PC-9 (cell line): ENCODE data around the gene SHISA6. TPM values are rescaled to one million over a fixed set of nuclear protein-coding genes. Genes with fewer than 3 reads are reported as not detected.

ENCODE experiments used
- BruUV-seq: library from RNA; stranded (reverse); fragments of 400-500 nt; replicated peaks from 2 replicates; lab custom pipeline; 2021; lab: Mats Ljungman, UMichigan
- CTCF ChIA-PET: fragments of 300-600 bp; sonication (Branson Sonifier 250); formaldehyde crosslinking; loops from one replicate; lab custom pipeline; 2022; ENCODE audit warnings: antibody characterized with exemption; lab: Charles Lee
- POLR2A ChIA-PET: fragments of 300-600 bp; sonication (Branson Sonifier 250); formaldehyde crosslinking; loops from one replicate; lab custom pipeline; 2022; ENCODE audit warnings: antibody characterized with exemption; ENCODE audit not compliant: unreplicated experiment; lab: Charles Lee
- DNase-seq, 2 experiments: peaks; one replicate each; pipeline versions ENCODE4 v3.0.0 to v3.0.0-alpha.2; 2015 to 2022; ENCODE audit warnings: mixed read lengths in 1 of 2
- H2AFZ ChIP-seq: fragments of 200-600 bp; sonication (generic); 2 replicates; pipeline ENCODE4 v1.8.1; 2017; ENCODE audit warnings: antibody characterized with exemption
- H3F3A ChIP-seq: fragments of 200-600 bp; sonication (generic); 2 replicates; pipeline ENCODE4 v1.8.1; 2017; ENCODE audit warnings: antibody characterized with exemption, mild to moderate bottlenecking, low read depth; ENCODE audit not compliant: insufficient read depth
- H3K27ac ChIP-seq: fragments of 200-600 bp; sonication (generic); 2 replicates; pipeline ENCODE4 v1.6.1; 2016; ENCODE audit warnings: mixed run types
- H3K27me3 ChIP-seq: fragments of 200-600 bp; sonication (generic); 2 replicates; pipeline ENCODE4 v1.6.1; 2016; ENCODE audit warnings: low read depth, mixed run types; ENCODE audit not compliant: insufficient read depth
- H3K36me3 ChIP-seq: fragments of 200-600 bp; sonication (generic); 2 replicates; pipeline ENCODE4 v1.6.1; 2016; ENCODE audit warnings: low read depth, mixed run types
- H3K4me1 ChIP-seq: fragments of 200-600 bp; sonication (generic); replicated peaks from 2 replicates; pipeline ENCODE4 v1.6.1; 2016; ENCODE audit warnings: mixed run types; ENCODE audit not compliant: insufficient read depth
- H3K4me2 ChIP-seq: fragments of 200-600 bp; sonication (generic); 2 replicates; pipeline ENCODE4 v1.6.1; 2017; ENCODE audit warnings: mixed run types
- H3K4me3 ChIP-seq: fragments of 200-600 bp; sonication (generic); 2 replicates; pipeline ENCODE4 v1.6.1; 2016; ENCODE audit warnings: mixed run types
- H3K79me2 ChIP-seq: fragments of 200-600 bp; sonication (generic); 2 replicates; pipeline ENCODE4 v1.6.1; 2017; ENCODE audit warnings: low read depth, mixed run types
- H3K9me2 ChIP-seq: fragments of 200-600 bp; sonication (generic); 2 replicates; pipeline ENCODE4 v1.8.1; 2017; ENCODE audit warnings: mild to moderate bottlenecking; ENCODE audit not compliant: insufficient read depth
- H3K9me3 ChIP-seq: fragments of 200-600 bp; sonication (generic); 2 replicates; pipeline ENCODE4 v1.8.1; 2016; ENCODE audit warnings: low read depth; ENCODE audit not compliant: insufficient read depth
- H4K20me1 ChIP-seq: fragments of 200-600 bp; sonication (generic); 2 replicates; pipeline ENCODE4 v1.8.1; 2017; ENCODE audit not compliant: insufficient read depth
- EZH2 ChIP-seq: fragments of 200-600 bp; sonication (generic); IDR thresholded peaks from 2 replicates; pipeline ENCODE4 v1.8.0; 2017; ENCODE audit warnings: antibody characterized with exemption, low read depth
- intact Hi-C: fragments of 100-400 bp; cut with micrococcal nuclease; formaldehyde crosslinking; loops from one replicate; pipeline ENCODE4 v1.10.0; 2022; ENCODE audit not compliant: unreplicated experiment
- total RNA-seq: library from RNA; stranded (reverse); gene quantifications from 2 replicates; pipeline ENCODE4 v1.2.3, GENCODE V29; 2021
- TF ChIP-seq, protein P1 (sequence below): fragments of 200-600 bp; sonication (generic); conservative IDR thresholded peaks from 2 replicates; pipeline ENCODE4 v1.6.1; 2017; ENCODE audit warnings: mixed run types, antibody characterized with exemption, mild to moderate bottlenecking, moderate library complexity

Gene SHISA6
- total RNA-seq, 1 experiment from 2014 or later, result not detected

DNA sequence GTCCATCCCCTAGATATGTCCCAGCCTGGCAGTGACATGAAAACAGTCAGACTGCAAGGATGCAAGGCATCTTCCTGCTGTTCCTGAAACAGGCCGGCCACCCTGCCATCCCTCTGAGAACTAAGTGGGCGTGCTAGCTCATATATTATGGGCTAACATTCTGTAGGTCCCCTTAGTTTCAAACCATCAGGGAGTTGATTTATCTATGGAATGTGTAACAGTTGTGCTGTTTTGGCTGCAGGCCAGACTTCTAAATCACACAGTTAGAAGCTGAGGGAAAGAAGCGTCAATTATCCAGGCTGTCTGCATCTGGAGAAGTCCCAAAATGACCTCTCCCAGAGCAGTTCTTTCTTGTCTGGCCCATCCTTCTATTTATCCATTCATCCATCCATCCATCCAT lies 254.6 kb downstream of the SHISA6 start:
- no TSS peak for BruUV-seq
- Histone ChIP-seq H3K4me3 (no peak overlapping the region), H3F3A (no peaks in the 10 kb centered on the region), H3K27me3 (no peaks in the 10 kb centered on the region), H3K36me3 (no peaks in the 10 kb centered on the region), H3K4me2 (no peak overlapping the region), H3K27ac (no peak overlapping the region), H3K9me3 (no peaks in the 10 kb centered on the region), H2AFZ (no peak overlapping the region), H3K9me2 (no peaks in the 10 kb centered on the region), H3K79me2 (no peaks in the 10 kb centered on the region), H4K20me1 (no peaks in the 10 kb centered on the region), H3K4me1 (no peaks in the 10 kb centered on the region)
- DNase-seq, result no peak
- intact Hi-C loops, result no loop called here
- ChIA-PET CTCF (no interaction called here), POLR2A (no interaction called here)
- TF ChIP-seq, protein P1, sequence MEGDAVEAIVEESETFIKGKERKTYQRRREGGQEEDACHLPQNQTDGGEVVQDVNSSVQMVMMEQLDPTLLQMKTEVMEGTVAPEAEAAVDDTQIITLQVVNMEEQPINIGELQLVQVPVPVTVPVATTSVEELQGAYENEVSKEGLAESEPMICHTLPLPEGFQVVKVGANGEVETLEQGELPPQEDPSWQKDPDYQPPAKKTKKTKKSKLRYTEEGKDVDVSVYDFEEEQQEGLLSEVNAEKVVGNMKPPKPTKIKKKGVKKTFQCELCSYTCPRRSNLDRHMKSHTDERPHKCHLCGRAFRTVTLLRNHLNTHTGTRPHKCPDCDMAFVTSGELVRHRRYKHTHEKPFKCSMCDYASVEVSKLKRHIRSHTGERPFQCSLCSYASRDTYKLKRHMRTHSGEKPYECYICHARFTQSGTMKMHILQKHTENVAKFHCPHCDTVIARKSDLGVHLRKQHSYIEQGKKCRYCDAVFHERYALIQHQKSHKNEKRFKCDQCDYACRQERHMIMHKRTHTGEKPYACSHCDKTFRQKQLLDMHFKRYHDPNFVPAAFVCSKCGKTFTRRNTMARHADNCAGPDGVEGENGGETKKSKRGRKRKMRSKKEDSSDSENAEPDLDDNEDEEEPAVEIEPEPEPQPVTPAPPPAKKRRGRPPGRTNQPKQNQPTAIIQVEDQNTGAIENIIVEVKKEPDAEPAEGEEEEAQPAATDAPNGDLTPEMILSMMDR, result no peak
- TF ChIP-seq EZH2, result no peak

DNA sequence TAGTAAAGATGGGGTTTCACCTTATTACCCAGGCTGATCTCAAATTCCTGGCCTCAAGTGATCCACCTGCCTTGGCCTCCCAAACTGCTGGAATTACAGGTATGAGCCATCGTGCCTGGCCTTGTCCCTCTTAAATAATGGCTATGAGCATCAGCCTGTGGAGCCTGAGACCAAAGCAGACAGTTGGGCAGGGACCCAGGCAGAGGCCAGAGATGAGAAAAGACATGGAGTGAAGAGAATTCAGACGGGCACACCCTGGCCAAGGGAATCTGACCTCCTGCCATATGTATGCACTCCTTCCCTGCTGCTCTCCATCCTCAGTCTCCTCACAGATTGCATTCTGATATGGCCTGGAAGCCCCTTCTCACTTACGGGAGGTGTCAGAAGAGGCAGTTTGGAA lies 258.9 kb downstream of the SHISA6 start:
- Histone ChIP-seq H3K9me3 (no peaks in the 10 kb centered on the region), H3K36me3 (no peaks in the 10 kb centered on the region), H3F3A (no peaks in the 10 kb centered on the region), H3K27ac (no peak overlapping the region), H3K4me1 (no peaks in the 10 kb centered on the region), H3K27me3 (no peaks in the 10 kb centered on the region), H3K9me2 (no peaks in the 10 kb centered on the region), H2AFZ (no peak overlapping the region), H3K4me2 (no peak overlapping the region), H3K4me3 (no peak overlapping the region), H4K20me1 (no peaks in the 10 kb centered on the region), H3K79me2 (no peaks in the 10 kb centered on the region)
- intact Hi-C loops, result no loop called here
- no peak for TF ChIP-seq EZH2
- TF ChIP-seq, protein P1, result no peak
- BruUV-seq, result no TSS peak
- CTCF ChIA-PET, result no interaction called here
- POLR2A ChIA-PET, result no interaction called here
- no peak for DNase-seq

DNA sequence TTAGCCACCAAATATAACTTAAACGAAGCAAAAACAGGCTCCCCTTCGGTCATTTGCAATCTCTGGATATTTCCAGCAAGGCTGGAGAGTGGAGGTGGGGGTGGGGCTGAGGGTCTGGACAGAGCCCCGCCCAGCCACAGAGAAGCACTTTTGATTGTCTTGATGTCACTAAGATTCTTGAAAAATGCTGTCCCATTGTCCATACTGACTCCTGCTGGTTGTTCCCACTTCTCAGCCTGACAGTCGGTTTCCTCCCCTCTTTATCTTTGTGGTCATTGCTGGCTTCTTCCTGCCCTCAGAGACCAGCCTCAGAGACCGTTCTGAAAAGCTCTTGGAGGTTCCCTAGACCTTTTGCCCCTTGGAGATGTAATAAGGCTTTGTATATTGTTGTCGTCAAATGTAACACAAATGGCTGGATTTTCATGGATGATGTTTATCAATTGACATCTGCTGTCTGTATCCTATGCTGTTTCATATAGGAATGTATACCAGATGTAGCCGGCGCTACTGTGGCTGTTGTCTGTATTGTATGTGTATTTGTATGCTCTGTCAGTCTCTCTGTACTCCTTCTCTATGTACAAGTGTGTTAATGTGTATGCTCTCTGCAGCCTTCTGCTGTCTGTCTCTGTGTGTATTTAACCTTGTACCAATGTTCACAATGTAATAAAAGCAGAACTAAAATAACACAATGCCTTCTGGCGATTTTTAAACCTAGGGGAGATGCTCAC lies 262.5 kb downstream of the SHISA6 start:
- intact Hi-C loops, result no loop called here
- Histone ChIP-seq H3K4me2 (no peak overlapping the region), H4K20me1 (no peaks in the 10 kb centered on the region), H3K27me3 (no peaks in the 10 kb centered on the region), H3K36me3 (no peaks in the 10 kb centered on the region), H3K4me1 (no peaks in the 10 kb centered on the region), H3K4me3 (no peak overlapping the region), H3K9me3 (no peaks in the 10 kb centered on the region), H3K9me2 (no peaks in the 10 kb centered on the region), H3K79me2 (no peaks in the 10 kb centered on the region), H2AFZ (no peak overlapping the region), H3F3A (no peaks in the 10 kb centered on the region), H3K27ac (no peak overlapping the region)
- ChIA-PET CTCF (no interaction called here), POLR2A (no interaction called here)
- TF ChIP-seq EZH2, result no peak
- TF ChIP-seq, protein P1, result no peak
- no TSS peak for BruUV-seq
- no peak for DNase-seq
